GM23248 (cell line): ENCODE measurements around the gene MIGA2. TPM values are rescaled to one million over a fixed set of nuclear protein-coding genes. Genes with fewer than 3 reads are reported as not detected.

Experiments used
- DNase-seq: peaks from one replicate; pipeline ENCODE4 v3.0.0-alpha.2; 2015
- H2AFZ ChIP-seq: fragments of 200-600 bp; sonication (generic); 2 replicates; pipeline ENCODE4 v1.6.1; 2016; ENCODE audit warnings: antibody characterized with exemption
- H3F3A ChIP-seq: fragments of 200-600 bp; sonication (generic); 2 replicates; pipeline ENCODE4 v1.6.1; 2016; ENCODE audit warnings: mild to moderate bottlenecking, antibody characterized with exemption, mixed run types; ENCODE audit not compliant: insufficient read depth
- H3K27ac ChIP-seq: fragments of 200-600 bp; sonication (generic); 2 replicates; pipeline ENCODE4 v1.5.1; 2016; ENCODE audit warnings: mild to moderate bottlenecking
- H3K27me3 ChIP-seq: fragments of 200-600 bp; sonication (generic); replicated peaks from 2 replicates; pipeline ENCODE4 v1.6.1; 2016; ENCODE audit warnings: mild to moderate bottlenecking; ENCODE audit not compliant: insufficient read depth
- H3K36me3 ChIP-seq: fragments of 200-600 bp; sonication (generic); 2 replicates; pipeline ENCODE4 v1.6.1; 2016; ENCODE audit warnings: low read depth, mild to moderate bottlenecking
- H3K4me1 ChIP-seq: fragments of 200-600 bp; sonication (generic); 2 replicates; pipeline ENCODE4 v1.6.1; 2016; ENCODE audit warnings: mild to moderate bottlenecking; ENCODE audit not compliant: insufficient read depth
- H3K4me2 ChIP-seq: fragments of 200-600 bp; sonication (generic); one replicate; pipeline ENCODE4 v1.6.1; 2016; ENCODE audit warnings: mild to moderate bottlenecking; ENCODE audit not compliant: unreplicated experiment
- H3K4me3 ChIP-seq: fragments of 200-600 bp; sonication (generic); 2 replicates; pipeline ENCODE4 v1.5.1; 2016; ENCODE audit warnings: mild to moderate bottlenecking
- H3K79me2 ChIP-seq: fragments of 200-600 bp; sonication (generic); 2 replicates; pipeline ENCODE4 v1.6.1; 2016; ENCODE audit warnings: mild to moderate bottlenecking; ENCODE audit not compliant: insufficient read depth
- H3K9ac ChIP-seq: fragments of 200-600 bp; sonication (generic); 2 replicates; pipeline ENCODE4 v1.6.1; 2016; ENCODE audit warnings: mild to moderate bottlenecking
- H3K9me2 ChIP-seq: fragments of 200-600 bp; sonication (generic); 2 replicates; pipeline ENCODE4 v1.6.1; 2016; ENCODE audit warnings: mixed run types, mild to moderate bottlenecking, moderate library complexity; ENCODE audit not compliant: insufficient read depth
- H3K9me3 ChIP-seq: fragments of 200-600 bp; sonication (generic); one replicate; pipeline ENCODE4 v1.6.1; 2017; ENCODE audit warnings: low read depth
- H4K20me1 ChIP-seq: fragments of 200-600 bp; sonication (generic); 2 replicates; pipeline ENCODE4 v1.6.0; 2016; ENCODE audit not compliant: insufficient read depth
- EZH2 ChIP-seq: fragments of 200-600 bp; sonication (generic); IDR thresholded peaks from 2 replicates; pipeline ENCODE4 v1.6.1; 2018; ENCODE audit warnings: antibody characterized with exemption, mild to moderate bottlenecking; ENCODE audit not compliant: insufficient read depth, poor library complexity, severe bottlenecking
- EZH2phosphoT487 ChIP-seq: fragments of 200-600 bp; sonication (generic); IDR thresholded peaks from 2 replicates; pipeline ENCODE4 v1.6.1; 2018; ENCODE audit warnings: antibody characterized with exemption, moderate library complexity, mild to moderate bottlenecking, low read depth; ENCODE audit not compliant: insufficient read depth
- WGBS, 2 experiments: methylation state at CpG; one replicate each; pipeline ENCODE4 v1.1.6; 2015 to 2017; ENCODE audit warnings: low lambda C conversion rate in 2 of 2, low coverage in 1 of 2; ENCODE audit errors: missing lambda C conversion rate in 2 of 2; 5-methylcytosine and 5-hydroxymethylcytosine counted together
- in situ Hi-C: fragments of 300-500 bp; cut with MboI; formaldehyde crosslinking; loops from 2 replicates; pipeline ENCODE4 v1.15.0; 2020
- polyA plus RNA-seq: library from polyadenylated mRNA; unstranded; fragments of >200 nt; fragmentation: Nextera tagmentation; extraction: Ambion mirVana; gene quantifications from 2 replicates; pipeline ENCODE4 v1.2.1, GENCODE V29; 2016
- total RNA-seq: library from RNA; depleted of rRNA; stranded (reverse); fragments of >200 nt; shearing (Covaris generic); gene quantifications from 2 replicates; pipeline ENCODE4 v1.2.3, GENCODE V29; 2014

MIGA2 gene
- total and polyA plus RNA-seq, 2 experiments from 2014 or later: 12.4 to 35.1 TPM

- Histone ChIP-seq H3K4me3 (no peak overlapping the region), H3K27me3 (no peaks in the 10 kb centered on the region), H3F3A (no peaks in the 10 kb centered on the region), H4K20me1 (no peaks in the 10 kb centered on the region), H3K27ac (no peak overlapping the region), H2AFZ (no peak overlapping the region), H3K4me2 (no peak overlapping the region), H3K79me2 (no peaks in the 10 kb centered on the region), H3K9ac (no peak overlapping the region), H3K9me2 (no peaks in the 10 kb centered on the region), H3K9me3 (no peaks in the 10 kb centered on the region), H3K36me3 (peaks cover 33% of the 10 kb centered on the region), H3K4me1 (no peaks in the 10 kb centered on the region)
- no peak for DNase-seq
- TF ChIP-seq EZH2phosphoT487 (no peak), EZH2 (no peak)
- 98 to 99% methylated on average over 5 of the region's 5 CpGs for WGBS, 2 experiments
- in situ Hi-C loops: no loop called here
These were observed 40.6 kb upstream of the MIGA2 start for GRCh38 chr9:128995791-128996190.

DNA sequence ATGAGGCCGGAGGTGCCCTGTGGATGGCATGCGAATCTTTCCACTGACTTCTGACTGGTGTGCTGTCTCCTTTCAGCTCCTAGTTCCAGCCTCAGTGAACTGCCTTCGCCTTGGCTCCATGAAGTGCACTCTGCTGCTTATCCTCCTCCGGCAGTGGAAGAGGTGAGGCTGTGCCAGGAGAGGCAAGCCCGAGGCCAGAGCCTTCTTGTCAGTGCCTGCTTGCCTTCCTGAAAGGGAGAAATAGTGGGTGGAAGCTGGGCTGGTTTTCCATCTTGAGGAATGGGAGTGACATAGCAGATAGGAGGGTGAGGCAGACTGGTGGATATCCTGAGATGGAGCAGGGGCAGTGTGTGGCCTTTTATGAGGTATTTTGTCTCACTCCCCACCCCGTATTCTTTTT is 38.0 kb upstream of the MIGA2 start:
- in situ Hi-C loops: no loop called here
- Histone ChIP-seq H2AFZ (no peak overlapping the region), H3K27me3 (no peaks in the 10 kb centered on the region), H3K4me3 (no peak overlapping the region), H3K9me3 (no peaks in the 10 kb centered on the region), H4K20me1 (no peaks in the 10 kb centered on the region), H3F3A (no peaks in the 10 kb centered on the region), H3K4me1 (no peaks in the 10 kb centered on the region), H3K4me2 (no peak overlapping the region), H3K79me2 (no peaks in the 10 kb centered on the region), H3K9ac (no peak overlapping the region), H3K36me3 (peaks cover 21% of the 10 kb centered on the region), H3K9me2 (no peaks in the 10 kb centered on the region), H3K27ac (no peak overlapping the region)
- no peak for DNase-seq
- WGBS, 2 experiments: 95 to 99% methylated on average over 6 of the region's 6 CpGs
- no peak for TF ChIP-seq EZH2
- TF ChIP-seq EZH2phosphoT487: no peak

DNA sequence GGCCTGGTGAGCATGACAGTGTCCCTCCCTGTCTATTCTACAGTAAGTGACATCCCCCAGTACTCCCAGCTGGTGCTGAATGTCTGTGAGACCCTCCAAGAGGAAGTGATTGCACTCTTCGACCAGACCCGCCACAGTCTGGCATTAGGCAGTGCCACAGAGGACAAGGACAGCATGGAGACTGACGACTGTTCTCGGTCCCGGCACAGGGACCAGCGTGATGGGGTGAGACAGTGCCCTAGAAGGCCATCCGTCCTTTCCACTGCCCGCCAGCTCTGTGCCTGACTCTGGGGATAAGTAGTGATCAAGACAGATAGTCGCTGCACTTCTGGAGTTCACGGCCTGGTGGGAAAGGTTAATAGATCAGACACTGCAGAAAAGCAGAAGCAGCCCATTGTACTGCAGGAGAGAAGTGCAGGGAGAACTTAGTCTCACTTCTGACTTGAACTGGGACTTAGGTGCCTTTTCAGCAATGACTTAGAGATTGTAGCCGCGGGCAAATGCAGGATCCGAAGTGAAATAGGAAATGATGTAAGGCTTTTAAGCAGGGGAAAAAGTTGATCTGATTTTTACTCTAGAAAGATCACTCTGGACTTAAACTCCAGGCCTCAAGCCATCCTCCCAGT is 36.7 kb upstream of the MIGA2 start:
- H3K4me3 ChIP-seq: no peak overlapping the region
- no peak overlapping the region for H3K9ac ChIP-seq
- no peaks in the 10 kb centered on the region for H3K9me3 ChIP-seq
- H3F3A ChIP-seq: no peaks in the 10 kb centered on the region
- no peaks in the 10 kb centered on the region for H3K79me2 ChIP-seq
- 92 to 95% methylated on average over 13 of the region's 13 CpGs for WGBS, 2 experiments
- in situ Hi-C loops: no loop called here
- H3K27me3 ChIP-seq: no peaks in the 10 kb centered on the region
- H4K20me1 ChIP-seq: no peaks in the 10 kb centered on the region
- no peaks in the 10 kb centered on the region for H3K9me2 ChIP-seq
- no peak for DNase-seq
- H3K4me2 ChIP-seq: no peak overlapping the region
- peaks cover 9% of the 10 kb centered on the region; the same call in 1 of the 2 replicates for H3K36me3 ChIP-seq
- no peaks in the 10 kb centered on the region for H3K4me1 ChIP-seq
- H2AFZ ChIP-seq: no peak overlapping the region
- H3K27ac ChIP-seq: no peak overlapping the region
- TF ChIP-seq EZH2 (no peak), EZH2phosphoT487 (no peak)

DNA sequence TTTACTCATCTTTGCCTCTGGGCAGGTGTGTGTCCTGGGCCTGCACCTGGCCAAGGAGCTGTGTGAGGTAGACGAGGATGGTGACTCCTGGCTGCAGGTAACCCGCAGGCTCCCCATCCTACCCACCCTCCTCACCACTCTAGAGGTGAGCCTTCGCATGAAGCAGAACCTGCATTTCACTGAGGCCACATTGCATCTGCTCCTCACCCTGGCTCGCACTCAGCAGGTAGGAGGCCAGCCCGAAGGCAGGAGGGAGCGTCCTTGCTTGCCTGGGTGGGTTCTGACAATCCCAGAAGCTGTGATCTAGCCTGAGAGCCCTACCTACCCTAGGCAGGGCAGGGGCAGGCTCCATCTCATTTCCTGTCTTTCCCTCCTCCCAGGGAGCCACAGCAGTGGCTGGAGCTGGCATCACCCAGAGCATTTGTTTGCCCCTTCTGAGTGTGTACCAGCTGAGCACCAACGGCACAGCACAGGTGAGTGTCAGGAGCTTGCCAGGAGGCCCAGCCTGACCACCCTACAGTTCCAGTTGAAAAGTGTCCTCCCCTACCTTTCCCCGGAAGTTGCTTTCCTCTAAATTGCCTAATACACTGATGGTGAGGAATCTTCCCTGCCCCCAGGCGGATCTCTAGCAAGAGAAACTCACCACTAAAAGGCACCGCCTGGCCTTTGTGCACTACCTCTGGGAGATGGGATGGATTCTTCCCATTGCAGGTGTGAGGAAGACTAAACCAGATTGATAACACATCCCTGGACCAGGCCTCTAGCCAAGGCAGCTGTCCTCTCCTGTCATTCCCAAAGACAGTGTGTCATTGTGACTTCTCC is 34.7 kb upstream of the MIGA2 start:
- no peaks in the 10 kb centered on the region for H3K79me2 ChIP-seq
- no peak overlapping the region for H3K4me2 ChIP-seq
- no peaks in the 10 kb centered on the region for H3K4me1 ChIP-seq
- H3F3A ChIP-seq: 0 out of 2 replicates have a peak, but pooled peaks cover 4% of the 10 kb centered on the region
- no peaks in the 10 kb centered on the region for H4K20me1 ChIP-seq
- no peak overlapping the region for H3K4me3 ChIP-seq
- H2AFZ ChIP-seq: no peak overlapping the region
- H3K9me2 ChIP-seq: no peaks in the 10 kb centered on the region
- TF ChIP-seq EZH2phosphoT487 (no peak), EZH2 (no peak)
- no peak overlapping the region for H3K9ac ChIP-seq
- H3K36me3 ChIP-seq: no peaks in the 10 kb centered on the region; the same call in 1 of the 2 replicates
- 90 to 91% methylated on average over 10 of the region's 10 CpGs for WGBS, 2 experiments
- no peaks in the 10 kb centered on the region for H3K9me3 ChIP-seq
- no peaks in the 10 kb centered on the region for H3K27me3 ChIP-seq
- in situ Hi-C loops: no loop called here
- no peak for DNase-seq
- H3K27ac ChIP-seq: no peak overlapping the region
